ENCODE data around the gene NUDT2.

GRCh38 chr9:34318163-34318790 lies 11.1 kb upstream of the NUDT2 start:
- TF ChIP-seq EZH2 (IDR thresholded peaks at IDR 0.05; ENCODE audit: borderline replicate concordance) (no peak), EZH2phosphoT487 (IDR thresholded peaks at IDR 0.05; ENCODE audit: low read depth, severe bottlenecking, unreplicated experiment) (no peak)
- TF ChIP-seq, protein P1, sequence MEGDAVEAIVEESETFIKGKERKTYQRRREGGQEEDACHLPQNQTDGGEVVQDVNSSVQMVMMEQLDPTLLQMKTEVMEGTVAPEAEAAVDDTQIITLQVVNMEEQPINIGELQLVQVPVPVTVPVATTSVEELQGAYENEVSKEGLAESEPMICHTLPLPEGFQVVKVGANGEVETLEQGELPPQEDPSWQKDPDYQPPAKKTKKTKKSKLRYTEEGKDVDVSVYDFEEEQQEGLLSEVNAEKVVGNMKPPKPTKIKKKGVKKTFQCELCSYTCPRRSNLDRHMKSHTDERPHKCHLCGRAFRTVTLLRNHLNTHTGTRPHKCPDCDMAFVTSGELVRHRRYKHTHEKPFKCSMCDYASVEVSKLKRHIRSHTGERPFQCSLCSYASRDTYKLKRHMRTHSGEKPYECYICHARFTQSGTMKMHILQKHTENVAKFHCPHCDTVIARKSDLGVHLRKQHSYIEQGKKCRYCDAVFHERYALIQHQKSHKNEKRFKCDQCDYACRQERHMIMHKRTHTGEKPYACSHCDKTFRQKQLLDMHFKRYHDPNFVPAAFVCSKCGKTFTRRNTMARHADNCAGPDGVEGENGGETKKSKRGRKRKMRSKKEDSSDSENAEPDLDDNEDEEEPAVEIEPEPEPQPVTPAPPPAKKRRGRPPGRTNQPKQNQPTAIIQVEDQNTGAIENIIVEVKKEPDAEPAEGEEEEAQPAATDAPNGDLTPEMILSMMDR (IDR thresholded peaks at IDR 0.05; ENCODE audit: poor library complexity), result no peak

Measured in hepatocyte (in vitro differentiated cells).